GM19463 (cell line): Measurements from ENCODE around the gene MXRA8.

Source experiments
- ATAC-seq: cut with Tn5 transposase; IDR thresholded peaks from one replicate; pipeline ENCODE4 v1.9.1; 2021; ENCODE audit warnings: mild to moderate bottlenecking, moderate library complexity; ENCODE audit not compliant: unreplicated experiment

The MXRA8 gene

GRCh38 chr1:1336931-1337792 is 21.2 kb downstream of the MXRA8 start:
- no peak for ATAC-seq

GRCh38 chr1:1336446-1336845 is 21.9 kb downstream of the MXRA8 start:
- no peak for ATAC-seq

- no peak for ATAC-seq
These were observed 22.5 kb downstream of the MXRA8 start for GRCh38 chr1:1335792-1336248.

- no peak for ATAC-seq
These were observed 23.1 kb downstream of the MXRA8 start for GRCh38 chr1:1335283-1335682.

- ATAC-seq, result no peak
These were observed 23.5 kb downstream of the MXRA8 start for GRCh38 chr1:1334835-1335234.

GRCh38 chr1:1333551-1334241 is 24.7 kb downstream of the MXRA8 start:
- no peak for ATAC-seq

- ATAC-seq, result no peak
These were observed 25.4 kb downstream of the MXRA8 start for GRCh38 chr1:1332774-1333480.

GRCh38 chr1:1332031-1332755 is 26.2 kb downstream of the MXRA8 start:
- no peak for ATAC-seq

GRCh38 chr1:1331068-1331965 is 27.0 kb downstream of the MXRA8 start, which contains the start of gene TAS1R3:
Gene TAS1R3, plus strand, starts transcription at chr1:1331280. Its CDS starts 66 bp downstream, at chr1:1331346.
- ATAC-seq, result no peak

- ATAC-seq, result no peak
These were observed 27.8 kb downstream of the MXRA8 start for GRCh38 chr1:1330366-1331067.

- no peak for ATAC-seq
These were observed 28.8 kb downstream of the MXRA8 start for GRCh38 chr1:1329304-1330210.

GRCh38 chr1:1328254-1328653 is 30.1 kb downstream of the MXRA8 start:
- ATAC-seq, result no peak

- ATAC-seq, result no peak
These were observed 31.1 kb downstream of the MXRA8 start for GRCh38 chr1:1327291-1327690.

GRCh38 chr1:1326075-1326605 is 32.2 kb downstream of the MXRA8 start:
- no peak for ATAC-seq

GRCh38 chr1:1325288-1326074 is 32.9 kb downstream of the MXRA8 start:
- no peak for ATAC-seq

- peak; percentile 82 for ATAC-seq
These were observed 33.6 kb downstream of the MXRA8 start, which contains the start of the genes CPTP and INTS11 for GRCh38 chr1:1324524-1325287. Gene CPTP, plus strand, starts transcription at chr1:1324802. Its CDS starts 2,109 bp downstream, at chr1:1326911. Gene INTS11, minus strand, starts transcription at chr1:1324660. Its CDS starts 52 bp downstream, at chr1:1324608.
